ENCODE data around the gene PIGO. TPM values are rescaled to one million over a fixed set of nuclear protein-coding genes. Genes with fewer than 3 reads are reported as not detected.

PIGO gene
- total and polyA plus RNA-seq, 9 of the 15 experiments (the other 6 are each of a cell fraction or from before 2014, with no cell fraction given), result 5.4 to 13.7 (median 9.7) TPM

- TF ChIP-seq PRDM10 (IDR thresholded peaks at IDR 0.05; ENCODE audit: partially characterized antibody) (no peak), E2F3 (CRISPR knock-in tag; IDR thresholded peaks at IDR 0.05) (no peak), GTF2E2 (tag; IDR thresholded peaks at IDR 0.05) (0 out of 2 replicates have a peak, but pooled peaks have one; percentile 6), NFRKB (IDR thresholded peaks at IDR 0.05; ENCODE audit: low read depth) (no peak), ZFX (CRISPR knock-in tag; IDR thresholded peaks at IDR 0.05) (peak; percentile 72), GATAD2A (IDR thresholded peaks at IDR 0.05) (no peak)
Measured at GRCh38 chr9:35102465-35102768, 6.0 kb upstream of the PIGO start (continued).

GRCh38 chr9:35097573-35097972 is 1.2 kb upstream of the PIGO start:
- Histone ChIP-seq H3K4me1 (replicated peaks in 1 of 2; ENCODE audit: control insufficient read depth in 2 of 2, insufficient read depth in 2 of 2, low read length in 2 of 2) (peaks cover 15 to 19% of the 10 kb centered on the region in 2 experiments; a peak in 4 of 5 replicates), H3K9me3 (replicated peaks; ENCODE audit: control insufficient read depth, insufficient read depth, low read depth, low read length) (no peaks in the 10 kb centered on the region; the same call in 1 of the 2 replicates), H3K9me1 (ENCODE audit: control insufficient read depth, insufficient read depth, low read length) (no peaks in the 10 kb centered on the region), H3K4me3 (no peak overlapping the region), H2AFZ (ENCODE audit: low read depth, low read length) (no peak overlapping the region), H3K27ac (ENCODE audit: extremely low read depth, low read depth, low read length) (no peak overlapping the region), H3K27me3 (ENCODE audit: control insufficient read depth in 2 of 2, insufficient read depth in 2 of 2, low read length in 2 of 2) (no peaks in the 10 kb centered on the region), H4K20me1 (replicated peaks; ENCODE audit: control insufficient read depth, insufficient read depth, low read length) (no peaks in the 10 kb centered on the region), H3K79me2 (ENCODE audit: control insufficient read depth, insufficient read depth, low read length) (peaks cover 30% of the 10 kb centered on the region), H3K36me3 (ENCODE audit: control insufficient read depth, insufficient read depth, low read length) (peaks cover 45% of the 10 kb centered on the region; the same call in 2 of the 3 replicates), H3K4me2 (ENCODE audit: insufficient read depth, low read length) (no peak overlapping the region), H3K9ac (ENCODE audit: insufficient read depth in 1 of 2, low read depth in 2 of 2, low read length in 2 of 2) (no peak overlapping the region)
- in situ Hi-C loops (cut with MboI) (no loop called here), intact Hi-C loops (cut with micrococcal nuclease) (loop anchor here (2.0 kb wide), 2 partner anchors 17 to 25 kb away; partner anchors contain the start of genes ATOSB and VCP)
- no TSS peak for BruUV-seq (replicated peaks)
- ATAC-seq, result no peak
- CTCF ChIA-PET (ENCODE audit: low intra/inter-chr PET ratio), result no interaction called here
- POLR2A ChIA-PET, result interaction anchor here (0.7 to 1.8 kb wide), 5 partner anchors 17 to 421 kb away, joined by 3 to 4 read pairs (median 4); no protein-coding TSS in a partner anchor
- DNase-seq (ENCODE audit: extremely low read depth in 1 of 4, low spot score in 3 of 4), result no peak
- no peak for FAIRE-seq
- WGBS (ENCODE audit: insufficient coverage, low coverage, missing lambda C conversion rate), result 65% methylated on average over 2 of the region's 3 CpGs
- no peak for TF ChIP-seq FOXK1 (CRISPR knock-in tag; IDR thresholded peaks at IDR 0.05; ENCODE audit: borderline replicate concordance)
- no peak for TF ChIP-seq NUFIP1 (IDR thresholded peaks at IDR 0.05; ENCODE audit: partially characterized antibody)
- TF ChIP-seq TAF1 (IDR thresholded peaks at IDR 0.05; ENCODE audit: control insufficient read depth, extremely low read depth, insufficient read depth, low read length, severe bottlenecking), result no peak
- TF ChIP-seq HDAC3 (IDR thresholded peaks at IDR 0.05; ENCODE audit: borderline replicate concordance, partially characterized antibody), result no peak
- no peak for TF ChIP-seq RB1 (IDR thresholded peaks at IDR 0.05; ENCODE audit: low read depth)

Measured in K562 (cell line).